ENCODE results near the gene MOSPD2. TPM values are rescaled to one million over a fixed set of nuclear protein-coding genes. Genes with fewer than 3 reads are reported as not detected.

MOSPD2 gene
- total and polyA plus RNA-seq, 4 donors, result 5.5 to 48.9 (median 15.4) TPM

GRCh38 chrX:14919407-14919806 lies 46.2 kb downstream of the MOSPD2 start:
- no peak for ATAC-seq (ENCODE audit: insufficient read depth, low FRiP score)
- Histone ChIP-seq H3K4me1 (ENCODE audit: control insufficient read depth in 5 of 5, insufficient read depth in 5 of 5, low read length in 5 of 5) (no peaks in the 10 kb centered on the region), H3K27ac (ENCODE audit: low read depth in 1 of 2, low read length in 1 of 2) (no peak overlapping the region), H3K27me3 (ENCODE audit: control insufficient read depth in 3 of 3, insufficient read depth in 3 of 3, low read length in 2 of 3) (peaks cover 0 to 32% (median 9%) of the 10 kb centered on the region in 3 donors), H3K36me3 (ENCODE audit: control insufficient read depth in 4 of 4, insufficient read depth in 4 of 4, low read length in 4 of 4) (peaks cover 0 to 6% (median 5%) of the 10 kb centered on the region in 4 donors), H3K9ac (ENCODE audit: insufficient read depth in 1 of 2, low read length in 2 of 2) (no peak overlapping the region), H3K4me3 (no peak overlapping the region), H3K9me3 (ENCODE audit: control insufficient read depth in 4 of 4, insufficient read depth in 3 of 4, low read length in 3 of 4) (no peaks in the 10 kb centered on the region)
- TF ChIP-seq, protein P1, sequence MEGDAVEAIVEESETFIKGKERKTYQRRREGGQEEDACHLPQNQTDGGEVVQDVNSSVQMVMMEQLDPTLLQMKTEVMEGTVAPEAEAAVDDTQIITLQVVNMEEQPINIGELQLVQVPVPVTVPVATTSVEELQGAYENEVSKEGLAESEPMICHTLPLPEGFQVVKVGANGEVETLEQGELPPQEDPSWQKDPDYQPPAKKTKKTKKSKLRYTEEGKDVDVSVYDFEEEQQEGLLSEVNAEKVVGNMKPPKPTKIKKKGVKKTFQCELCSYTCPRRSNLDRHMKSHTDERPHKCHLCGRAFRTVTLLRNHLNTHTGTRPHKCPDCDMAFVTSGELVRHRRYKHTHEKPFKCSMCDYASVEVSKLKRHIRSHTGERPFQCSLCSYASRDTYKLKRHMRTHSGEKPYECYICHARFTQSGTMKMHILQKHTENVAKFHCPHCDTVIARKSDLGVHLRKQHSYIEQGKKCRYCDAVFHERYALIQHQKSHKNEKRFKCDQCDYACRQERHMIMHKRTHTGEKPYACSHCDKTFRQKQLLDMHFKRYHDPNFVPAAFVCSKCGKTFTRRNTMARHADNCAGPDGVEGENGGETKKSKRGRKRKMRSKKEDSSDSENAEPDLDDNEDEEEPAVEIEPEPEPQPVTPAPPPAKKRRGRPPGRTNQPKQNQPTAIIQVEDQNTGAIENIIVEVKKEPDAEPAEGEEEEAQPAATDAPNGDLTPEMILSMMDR (IDR thresholded peaks at IDR 0.05; ENCODE audit: control extremely low read depth, extremely low read depth), result no peak
- no peak for DNase-seq
- WGBS, 2 donors, result 15 to 33% methylated on average over 2 of the region's 2 CpGs

DNA sequence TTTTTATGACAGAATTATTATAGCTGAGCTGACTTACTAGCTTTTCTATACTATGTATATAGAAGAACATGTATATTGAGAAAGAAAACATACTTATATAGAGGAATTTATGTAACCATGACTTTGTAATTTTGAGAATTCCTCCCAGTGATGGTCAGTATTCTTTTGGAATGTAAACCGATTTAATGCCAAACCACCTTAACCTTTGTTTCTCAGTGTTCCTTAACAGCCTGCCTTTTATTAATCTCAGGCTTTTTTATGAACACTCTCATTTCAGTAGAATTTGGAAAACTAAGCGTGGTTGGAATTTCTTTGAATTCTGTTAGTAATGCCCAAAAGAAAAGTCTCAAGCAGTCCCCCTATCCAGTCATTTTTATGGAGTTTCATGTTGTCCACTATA lies 47.0 kb downstream of the MOSPD2 start:
- H3K4me1 ChIP-seq (ENCODE audit: control insufficient read depth in 5 of 5, insufficient read depth in 5 of 5, low read length in 5 of 5), result no peaks in the 10 kb centered on the region
- DNase-seq, result no peak
- H3K4me3 ChIP-seq, result no peak overlapping the region
- H3K9me3 ChIP-seq (ENCODE audit: control insufficient read depth in 4 of 4, insufficient read depth in 3 of 4, low read length in 3 of 4), result no peaks in the 10 kb centered on the region
- no peak overlapping the region for H3K9ac ChIP-seq (ENCODE audit: insufficient read depth in 1 of 2, low read length in 2 of 2)
- H3K27ac ChIP-seq (ENCODE audit: low read depth in 1 of 2, low read length in 1 of 2), result no peak overlapping the region
- 89 to 100% methylated on average over 2 of the region's 2 CpGs for WGBS, 2 donors
- no peak for ATAC-seq (ENCODE audit: insufficient read depth, low FRiP score)
- H3K27me3 ChIP-seq (ENCODE audit: control insufficient read depth in 3 of 3, insufficient read depth in 3 of 3, low read length in 2 of 3), result peaks cover 0 to 31% (median 9%) of the 10 kb centered on the region in 3 donors
- TF ChIP-seq, protein P1 (IDR thresholded peaks at IDR 0.05; ENCODE audit: control extremely low read depth, extremely low read depth), result no peak
- H3K36me3 ChIP-seq (ENCODE audit: control insufficient read depth in 4 of 4, insufficient read depth in 4 of 4, low read length in 4 of 4), result peaks cover 0 to 6% (median 5%) of the 10 kb centered on the region in 4 donors

DNA sequence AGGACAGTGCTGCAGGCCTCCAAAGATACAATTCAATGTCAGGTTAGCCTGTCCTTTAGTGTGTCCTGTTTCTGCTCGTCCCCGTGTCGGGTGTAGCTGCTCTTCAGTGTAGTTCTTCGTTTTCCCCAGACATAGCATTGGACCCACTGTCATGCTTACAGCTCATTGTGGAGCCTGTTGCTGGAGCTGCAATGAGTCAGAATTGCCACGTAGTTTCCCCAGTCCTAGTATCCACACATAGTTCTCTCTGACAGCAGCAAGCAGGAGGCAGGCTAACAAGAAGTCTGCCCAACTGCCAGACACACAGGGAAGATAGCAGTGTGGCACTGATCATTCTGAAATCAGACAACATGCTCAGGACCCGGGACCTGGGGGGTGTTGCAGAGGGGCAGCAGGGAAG lies 49.2 kb downstream of the MOSPD2 start:
- H3K9me3 ChIP-seq (ENCODE audit: control insufficient read depth in 4 of 4, insufficient read depth in 3 of 4, low read length in 3 of 4), result no peaks in the 10 kb centered on the region
- WGBS, 2 donors, result 80 to 95% methylated on average over 6 of the region's 6 CpGs
- H3K27me3 ChIP-seq (ENCODE audit: control insufficient read depth in 3 of 3, insufficient read depth in 3 of 3, low read length in 2 of 3), result peaks cover 0 to 29% (median 11%) of the 10 kb centered on the region in 3 donors
- H3K27ac ChIP-seq (ENCODE audit: low read depth in 1 of 2, low read length in 1 of 2), result no peak overlapping the region
- TF ChIP-seq, protein P1 (IDR thresholded peaks at IDR 0.05; ENCODE audit: control extremely low read depth, extremely low read depth), result no peak
- H3K4me1 ChIP-seq (ENCODE audit: control insufficient read depth in 5 of 5, insufficient read depth in 5 of 5, low read length in 5 of 5), result no peaks in the 10 kb centered on the region
- no peak for DNase-seq
- peaks cover 0 to 4% (median 2%) of the 10 kb centered on the region in 4 donors for H3K36me3 ChIP-seq (ENCODE audit: control insufficient read depth in 4 of 4, insufficient read depth in 4 of 4, low read length in 4 of 4)
- no peak overlapping the region for H3K9ac ChIP-seq (ENCODE audit: insufficient read depth in 1 of 2, low read length in 2 of 2)
- no peak for ATAC-seq (ENCODE audit: insufficient read depth, low FRiP score)
- H3K4me3 ChIP-seq, result no peak overlapping the region

DNA sequence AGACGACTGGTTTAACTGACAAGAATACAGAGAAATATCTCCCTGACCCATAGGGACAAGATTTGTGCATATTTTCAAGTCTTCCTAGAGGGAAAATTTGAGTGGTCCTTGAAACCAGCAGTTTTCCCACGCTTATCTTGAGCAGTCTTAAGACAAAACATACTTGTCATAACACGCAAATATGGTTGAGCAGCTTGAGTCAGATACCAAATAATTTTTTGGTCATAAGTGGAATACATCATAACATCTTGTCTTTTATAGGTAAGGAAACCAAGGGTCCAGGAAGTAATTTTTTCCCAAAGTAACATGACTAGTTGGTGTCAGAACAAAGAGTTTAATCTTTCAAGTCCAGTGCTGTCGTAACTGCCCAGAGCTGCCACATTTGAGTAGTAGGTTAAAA lies 50.5 kb downstream of the MOSPD2 start:
- H3K9ac ChIP-seq (ENCODE audit: insufficient read depth in 1 of 2, low read length in 2 of 2), result no peak overlapping the region
- H3K9me3 ChIP-seq (ENCODE audit: control insufficient read depth in 4 of 4, insufficient read depth in 3 of 4, low read length in 3 of 4), result no peaks in the 10 kb centered on the region
- 68 to 87% methylated on average over 4 of the region's 4 CpGs for WGBS, 2 donors
- peaks cover 0 to 3% (median under 1%) of the 10 kb centered on the region in 4 donors for H3K36me3 ChIP-seq (ENCODE audit: control insufficient read depth in 4 of 4, insufficient read depth in 4 of 4, low read length in 4 of 4)
- H3K4me1 ChIP-seq (ENCODE audit: control insufficient read depth in 5 of 5, insufficient read depth in 5 of 5, low read length in 5 of 5), result no peaks in the 10 kb centered on the region
- TF ChIP-seq, protein P1 (IDR thresholded peaks at IDR 0.05; ENCODE audit: control extremely low read depth, extremely low read depth), result no peak
- no peak overlapping the region for H3K27ac ChIP-seq (ENCODE audit: low read depth in 1 of 2, low read length in 1 of 2)
- no peak for ATAC-seq (ENCODE audit: insufficient read depth, low FRiP score)
- no peak overlapping the region for H3K4me3 ChIP-seq
- no peak for DNase-seq
- H3K27me3 ChIP-seq (ENCODE audit: control insufficient read depth in 3 of 3, insufficient read depth in 3 of 3, low read length in 2 of 3), result peaks cover 0 to 26% (median 11%) of the 10 kb centered on the region in 3 donors

All from lung (tissue), 12 donors.